PFSK-1 (cell line): ENCODE measurements around the gene RASL12.

ENCODE experiments used
- FOXP2 ChIP-seq: optimal IDR thresholded peaks from 2 replicates; pipeline ENCODE3; 2011; ENCODE audit warnings: borderline replicate concordance, control low read depth, inconsistent platforms; ENCODE audit not compliant: insufficient read depth; ENCODE audit errors: extremely low read length, extremely low read depth
- POLR2AphosphoS5 ChIP-seq: IDR thresholded peaks from 2 replicates; pipeline ENCODE4 v1.6.1; 2012; ENCODE audit warnings: low read depth, mild to moderate bottlenecking, control low read depth, low read length, moderate library complexity
- REST ChIP-seq, 2 experiments: IDR thresholded peaks; 2 replicates each; pipeline versions ENCODE4 v1.6.1 to v1.8.0; 2011 to 2012; ENCODE audit warnings: low read depth in 2 of 2, low read length in 2 of 2, control low read depth in 1 of 2, inconsistent platforms in 1 of 2, mild to moderate bottlenecking in 1 of 2, moderate library complexity in 1 of 2; ENCODE audit not compliant: insufficient read depth in 1 of 2
- SIN3A ChIP-seq: IDR thresholded peaks from 2 replicates; pipeline ENCODE4 v1.6.1; 2012; ENCODE audit warnings: mild to moderate bottlenecking, low read length, moderate library complexity, borderline replicate concordance; ENCODE audit not compliant: insufficient read depth
- TAF1 ChIP-seq: IDR thresholded peaks from 2 replicates; pipeline ENCODE4 v1.6.1; 2012; ENCODE audit warnings: low read length, control low read depth, borderline replicate concordance; ENCODE audit not compliant: insufficient read depth

The RASL12 gene

GRCh38 chr15:65077981-65078352 is 10.2 kb upstream of the RASL12 start:
- no peak for TF ChIP-seq REST (IDR thresholded peaks at IDR 0.05; ENCODE audit: insufficient read depth in 1 of 2, low read depth in 2 of 2, low read length in 2 of 2)
- no peak for TF ChIP-seq SIN3A
- TF ChIP-seq POLR2AphosphoS5 = no peak
- TF ChIP-seq FOXP2 = no peak
- TF ChIP-seq TAF1 = no peak

- TF ChIP-seq TAF1 (no peak), POLR2AphosphoS5 (no peak), REST (IDR thresholded peaks at IDR 0.05; ENCODE audit: insufficient read depth in 1 of 2, low read depth in 2 of 2, low read length in 2 of 2) (no peak), SIN3A (no peak), FOXP2 (no peak)
These were observed 9.6 kb upstream of the RASL12 start for GRCh38 chr15:65077291-65077980.

DNA sequence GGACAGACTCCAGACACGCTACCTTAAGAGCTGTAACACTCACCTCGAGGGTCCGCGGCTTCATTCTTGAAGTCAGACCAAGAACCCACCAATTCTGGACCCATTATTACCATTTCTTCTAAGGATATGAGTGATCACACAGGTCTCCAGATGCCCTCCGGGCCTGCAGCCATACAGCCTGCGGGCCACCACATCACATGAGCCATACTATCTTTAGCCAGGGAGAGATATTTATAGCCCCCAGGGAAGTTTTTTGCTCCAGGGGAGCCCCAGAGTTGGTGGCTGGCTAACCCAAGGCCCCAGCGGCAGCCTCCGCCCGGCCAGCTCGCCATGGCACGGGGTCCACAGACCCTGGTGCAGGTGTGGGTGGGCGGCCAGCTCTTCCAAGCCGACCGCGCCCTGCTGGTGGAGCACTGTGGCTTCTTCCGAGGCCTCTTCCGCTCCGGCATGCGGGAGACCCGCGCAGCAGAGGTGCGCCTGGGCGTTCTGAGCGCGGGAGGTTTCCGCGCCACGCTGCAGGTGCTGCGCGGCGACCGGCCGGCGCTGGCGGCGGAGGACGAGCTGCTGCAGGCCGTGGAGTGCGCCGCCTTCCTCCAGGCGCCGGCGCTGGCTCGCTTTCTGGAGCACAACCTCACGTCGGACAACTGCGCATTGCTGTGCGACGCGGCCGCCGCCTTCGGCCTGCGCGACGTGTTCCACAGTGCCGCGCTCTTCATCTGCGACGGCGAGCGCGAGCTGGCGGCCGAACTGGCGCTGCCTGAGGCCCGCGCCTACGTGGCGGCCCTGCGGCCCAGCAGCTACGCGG is 8.9 kb upstream of the RASL12 start, which contains the start of gene KBTBD13:
KBTBD13 (plus strand) TSS at position 261 of the 805 bp plus-strand sequence; CDS start at position 331, 70 bp downstream.
- TF ChIP-seq TAF1 = no peak

- TF ChIP-seq FOXP2 (no peak), POLR2AphosphoS5 (no peak), TAF1 (no peak), SIN3A (no peak), REST (IDR thresholded peaks at IDR 0.05; ENCODE audit: insufficient read depth in 1 of 2, low read depth in 2 of 2, low read length in 2 of 2) (no peak)
These were observed 4.8 kb upstream of the RASL12 start for GRCh38 chr15:65072617-65073016.

- TF ChIP-seq POLR2AphosphoS5 = no peak
These were observed 4.2 kb upstream of the RASL12 start for GRCh38 chr15:65072027-65072426.

- TF ChIP-seq SIN3A (no peak), POLR2AphosphoS5 (no peak), REST (IDR thresholded peaks at IDR 0.05; ENCODE audit: insufficient read depth in 1 of 2, low read depth in 2 of 2, low read length in 2 of 2) (no peak), TAF1 (no peak)
These were observed 3.6 kb upstream of the RASL12 start for GRCh38 chr15:65071381-65071811.
